ENCODE measurements around the gene OLIG1.

The OLIG1 gene

GRCh38 chr21:33029385-33029921 is 40.5 kb upstream of the OLIG1 start:
- in situ Hi-C loops (cut with HindIII; ENCODE audit: low pct_ligation_motif_present, low sequenced_read_pairs), result no loop called here
- Histone ChIP-seq H3K4me3 (ENCODE audit: low read depth, low read length) (no peak overlapping the region), H3K27me3 (replicated peaks) (peaks cover 99% of the 10 kb centered on the region), H3K27ac (no peak overlapping the region), H3K36me3 (replicated peaks) (no peaks in the 10 kb centered on the region)
- TF ChIP-seq, protein P1, sequence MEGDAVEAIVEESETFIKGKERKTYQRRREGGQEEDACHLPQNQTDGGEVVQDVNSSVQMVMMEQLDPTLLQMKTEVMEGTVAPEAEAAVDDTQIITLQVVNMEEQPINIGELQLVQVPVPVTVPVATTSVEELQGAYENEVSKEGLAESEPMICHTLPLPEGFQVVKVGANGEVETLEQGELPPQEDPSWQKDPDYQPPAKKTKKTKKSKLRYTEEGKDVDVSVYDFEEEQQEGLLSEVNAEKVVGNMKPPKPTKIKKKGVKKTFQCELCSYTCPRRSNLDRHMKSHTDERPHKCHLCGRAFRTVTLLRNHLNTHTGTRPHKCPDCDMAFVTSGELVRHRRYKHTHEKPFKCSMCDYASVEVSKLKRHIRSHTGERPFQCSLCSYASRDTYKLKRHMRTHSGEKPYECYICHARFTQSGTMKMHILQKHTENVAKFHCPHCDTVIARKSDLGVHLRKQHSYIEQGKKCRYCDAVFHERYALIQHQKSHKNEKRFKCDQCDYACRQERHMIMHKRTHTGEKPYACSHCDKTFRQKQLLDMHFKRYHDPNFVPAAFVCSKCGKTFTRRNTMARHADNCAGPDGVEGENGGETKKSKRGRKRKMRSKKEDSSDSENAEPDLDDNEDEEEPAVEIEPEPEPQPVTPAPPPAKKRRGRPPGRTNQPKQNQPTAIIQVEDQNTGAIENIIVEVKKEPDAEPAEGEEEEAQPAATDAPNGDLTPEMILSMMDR (IDR thresholded peaks at IDR 0.05; ENCODE audit: low read depth, low read length, missing control alignments), result no peak
- no peak for DNase-seq

- DNase-seq, result no peak
- H3K4me3 ChIP-seq (ENCODE audit: low read depth, low read length), result no peak overlapping the region
- TF ChIP-seq, protein P1 (IDR thresholded peaks at IDR 0.05; ENCODE audit: low read depth, low read length, missing control alignments), result no peak
- H3K36me3 ChIP-seq (replicated peaks), result no peaks in the 10 kb centered on the region
- H3K27ac ChIP-seq, result no peak overlapping the region
- H3K27me3 ChIP-seq (replicated peaks), result peaks cover 97% of the 10 kb centered on the region
- in situ Hi-C loops (cut with HindIII; ENCODE audit: low pct_ligation_motif_present, low sequenced_read_pairs), result no loop called here
Measured at GRCh38 chr21:33029975-33030461, 39.9 kb upstream of the OLIG1 start.

- no peak overlapping the region for H3K4me3 ChIP-seq (ENCODE audit: low read depth, low read length)
- no peak for DNase-seq
- in situ Hi-C loops (cut with HindIII; ENCODE audit: low pct_ligation_motif_present, low sequenced_read_pairs), result no loop called here
- peaks cover 91% of the 10 kb centered on the region for H3K27me3 ChIP-seq (replicated peaks)
- H3K36me3 ChIP-seq (replicated peaks), result no peaks in the 10 kb centered on the region
- TF ChIP-seq, protein P1 (IDR thresholded peaks at IDR 0.05; ENCODE audit: low read depth, low read length, missing control alignments), result no peak
- H3K27ac ChIP-seq, result no peak overlapping the region
Measured at GRCh38 chr21:33030633-33031032, 39.3 kb upstream of the OLIG1 start.

DNA sequence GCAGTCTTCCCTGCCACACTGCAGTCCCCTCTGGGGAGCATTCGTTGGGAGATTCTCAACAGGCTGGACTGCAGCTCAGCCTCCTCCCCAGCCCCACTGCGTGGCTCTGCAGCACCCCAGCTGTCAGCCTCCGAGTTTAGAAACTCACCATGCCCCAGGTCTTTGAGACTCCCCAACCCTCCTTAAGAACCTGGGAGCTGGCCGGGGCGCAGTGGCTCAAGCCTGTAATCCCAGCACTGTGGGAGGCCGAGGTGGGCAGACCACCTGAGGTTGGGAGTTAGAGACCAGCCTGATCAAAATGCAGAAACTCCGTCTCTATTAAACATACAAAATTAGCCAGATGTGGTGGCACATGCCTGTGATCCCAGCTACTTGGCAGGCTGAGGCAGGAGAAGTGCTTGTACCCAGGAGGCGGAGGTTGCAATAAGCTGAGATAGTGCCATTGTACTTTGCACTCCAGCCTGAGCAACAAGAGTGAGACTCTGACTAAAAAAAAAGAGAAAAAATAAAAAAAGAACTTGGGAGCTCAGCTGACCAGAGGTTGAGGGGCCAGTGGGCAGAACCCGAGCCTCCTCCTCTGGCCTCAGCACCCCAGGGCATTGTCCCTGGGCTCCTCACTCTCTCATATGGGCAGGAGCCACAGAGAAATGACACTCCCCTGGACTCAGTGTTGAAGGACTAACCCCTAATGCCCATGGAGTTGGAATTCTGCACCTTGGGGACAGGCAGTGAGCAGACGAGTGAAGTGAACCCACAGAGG is 38.6 kb upstream of the OLIG1 start:
- TF ChIP-seq, protein P1 (IDR thresholded peaks at IDR 0.05; ENCODE audit: low read depth, low read length, missing control alignments), result no peak
- no peaks in the 10 kb centered on the region for H3K36me3 ChIP-seq (replicated peaks)
- H3K27ac ChIP-seq, result no peak overlapping the region
- no peak for DNase-seq
- in situ Hi-C loops (cut with HindIII; ENCODE audit: low pct_ligation_motif_present, low sequenced_read_pairs), result no loop called here
- H3K27me3 ChIP-seq (replicated peaks), result peaks cover 84% of the 10 kb centered on the region
- H3K4me3 ChIP-seq (ENCODE audit: low read depth, low read length), result no peak overlapping the region

DNA sequence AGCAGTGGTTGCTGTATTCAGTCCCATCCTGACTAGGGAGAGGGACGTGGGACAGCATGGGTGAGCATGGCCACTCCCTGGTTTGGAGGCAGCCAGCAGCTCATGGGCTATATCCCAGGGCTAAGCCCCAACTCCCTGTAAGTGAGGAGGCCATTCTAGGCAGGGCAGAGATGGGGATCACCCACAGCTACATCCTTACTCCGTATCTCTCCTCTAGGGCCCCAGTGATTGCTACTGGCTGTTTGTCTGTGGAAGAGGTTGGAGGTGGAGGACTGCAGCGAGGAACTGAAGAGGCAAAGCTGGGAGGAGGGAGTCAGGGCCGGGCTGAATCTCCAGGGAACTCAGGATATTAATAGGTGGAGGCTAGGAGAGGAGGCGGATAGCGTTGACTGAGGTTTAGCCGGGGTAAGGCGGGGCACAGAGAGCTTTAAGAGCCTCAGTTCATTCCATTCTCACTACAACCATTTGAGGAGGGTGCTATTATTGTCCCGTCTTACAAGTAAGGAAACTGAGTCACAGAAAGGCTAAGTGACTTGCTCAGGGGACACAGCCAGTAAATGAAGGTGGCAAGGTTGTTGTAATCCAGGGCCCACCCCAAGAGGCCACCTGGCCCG is 37.4 kb upstream of the OLIG1 start:
- Histone ChIP-seq H3K27me3 (replicated peaks) (peaks cover 72% of the 10 kb centered on the region), H3K36me3 (replicated peaks) (no peaks in the 10 kb centered on the region), H3K27ac (no peak overlapping the region), H3K4me3 (ENCODE audit: low read depth, low read length) (no peak overlapping the region)
- TF ChIP-seq, protein P1 (IDR thresholded peaks at IDR 0.05; ENCODE audit: low read depth, low read length, missing control alignments), result no peak
- in situ Hi-C loops (cut with HindIII; ENCODE audit: low pct_ligation_motif_present, low sequenced_read_pairs), result no loop called here
- DNase-seq, result no peak

Measured in brain microvascular endothelial cell (primary cell).